Endodermal cell (in vitro differentiated cells): ENCODE measurements around the gene CCDC179. TPM values are rescaled to one million over a fixed set of nuclear protein-coding genes. Genes with fewer than 3 reads are reported as not detected.

Experiments used
- DNase-seq: peaks from one replicate; pipeline ENCODE4 v3.0.0-alpha.2; 2017
- H3K27ac ChIP-seq: 2 replicates; pipeline ENCODE4 v1.5.1; 2013; ENCODE audit warnings: mild to moderate bottlenecking, low read depth, low read length, moderate library complexity
- H3K27me3 ChIP-seq: 2 replicates; pipeline ENCODE4 v1.6.1; 2013; ENCODE audit warnings: mild to moderate bottlenecking, low read length, moderate library complexity; ENCODE audit not compliant: insufficient read depth, control insufficient read depth, poor library complexity, severe bottlenecking
- H3K36me3 ChIP-seq: 2 replicates; pipeline ENCODE4 v1.7.0; 2013; ENCODE audit warnings: mild to moderate bottlenecking, low read length, moderate library complexity; ENCODE audit not compliant: control insufficient read depth, insufficient read depth
- H3K4me1 ChIP-seq: one replicate; pipeline ENCODE4 v1.7.0; 2013; ENCODE audit warnings: low read length; ENCODE audit not compliant: control insufficient read depth, insufficient read depth
- H3K4me3 ChIP-seq: 2 replicates; pipeline ENCODE4 v1.5.1; 2013; ENCODE audit warnings: mild to moderate bottlenecking, low read length, moderate library complexity
- H3K9ac ChIP-seq: 2 replicates; pipeline ENCODE4 v1.6.1; 2013; ENCODE audit warnings: mild to moderate bottlenecking, low read length, moderate library complexity; ENCODE audit not compliant: poor library complexity, severe bottlenecking; ENCODE audit errors: extremely low read depth
- H3K9me3 ChIP-seq: 2 replicates; pipeline ENCODE4 v1.6.1; 2013; ENCODE audit warnings: mild to moderate bottlenecking, low read length, moderate library complexity; ENCODE audit not compliant: control insufficient read depth
- H3K27ac Mint-ChIP-seq: 2 replicates; pipeline ENCODE4 v1.8.0; 2020; ENCODE audit warnings: mixed read lengths
- H3K27me3 Mint-ChIP-seq: 2 replicates; pipeline ENCODE4 v1.8.0; 2021; ENCODE audit warnings: mild to moderate bottlenecking, mixed read lengths; ENCODE audit not compliant: insufficient read depth
- H3K36me3 Mint-ChIP-seq: 2 replicates; pipeline ENCODE4 v1.8.0; 2020; ENCODE audit warnings: low read depth, mixed read lengths
- H3K4me1 Mint-ChIP-seq: 2 replicates; pipeline ENCODE4 v1.8.0; 2020; ENCODE audit warnings: mixed read lengths
- H3K4me3 Mint-ChIP-seq: 2 replicates; pipeline ENCODE4 v1.8.0; 2020; ENCODE audit warnings: mild to moderate bottlenecking, moderate library complexity, mixed read lengths
- H3K9me3 Mint-ChIP-seq: 2 replicates; pipeline ENCODE4 v1.8.0; 2020; ENCODE audit warnings: mild to moderate bottlenecking, mixed read lengths
- CTCF ChIP-seq: fragments of 200-600 bp; sonication (generic); conservative IDR thresholded peaks from 2 replicates; pipeline ENCODE4 v1.5.0; 2021; ENCODE audit warnings: antibody characterized with exemption, mild to moderate bottlenecking
- WGBS, 2 experiments: methylation state at CpG; one replicate each; pipeline versions ENCODE4 v1.1.5 to v1.1.7; 2013; ENCODE audit warnings: missing lambda C conversion rate in 2 of 2, mixed read lengths in 1 of 2; ENCODE audit not compliant: insufficient coverage in 1 of 2, insufficient read length in 1 of 2; 5-methylcytosine and 5-hydroxymethylcytosine counted together
- total RNA-seq, 2 donors: library from RNA; stranded (reverse); fragmentation: NEBNext Ultra II Directional in 1 of 2; extraction: Animal tissue kit (Norgen Biotek cat#: 25700) in 1 of 2; gene quantifications; 2 replicates in 1 of 2; 3 replicates in 1 of 2; pipeline ENCODE4 v1.2.1, GENCODE V29; 2021

CCDC179 gene
- total RNA-seq, 2 donors from 2014 or later, result not detected

DNA sequence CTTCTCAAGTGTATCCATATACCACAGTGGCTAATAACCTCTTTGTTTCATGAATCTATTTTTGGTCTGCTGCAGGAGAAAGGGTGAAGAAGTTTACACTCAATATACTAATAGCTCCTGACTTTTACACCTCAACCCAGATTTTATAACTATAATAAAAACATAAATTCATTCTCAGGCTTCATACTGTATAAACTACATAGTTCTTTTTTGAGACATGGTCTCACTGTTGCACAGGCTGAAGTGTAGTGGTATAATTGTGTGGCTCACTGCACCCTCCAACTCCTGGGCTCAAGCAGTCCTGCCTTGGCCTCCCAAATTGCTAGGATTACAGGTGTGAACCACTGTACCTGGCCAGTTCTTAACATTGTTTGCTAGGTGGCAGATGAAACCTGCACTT, 17.8 kb upstream of the CCDC179 start:
- no peaks in the 10 kb centered on the region for H3K36me3 Mint-ChIP-seq
- Histone ChIP-seq H3K9me3 (no peaks in the 10 kb centered on the region), H3K9ac (no peak overlapping the region), H3K4me1 (no peaks in the 10 kb centered on the region), H3K27me3 (no peaks in the 10 kb centered on the region), H3K4me3 (no peak overlapping the region), H3K27ac (no peak overlapping the region), H3K36me3 (no peaks in the 10 kb centered on the region)
- no peak for TF ChIP-seq CTCF
- peaks cover 10% of the 10 kb centered on the region for H3K4me1 Mint-ChIP-seq
- H3K27me3 Mint-ChIP-seq, result no peaks in the 10 kb centered on the region
- H3K9me3 Mint-ChIP-seq, result no peaks in the 10 kb centered on the region
- no peak overlapping the region for H3K27ac Mint-ChIP-seq
- H3K4me3 Mint-ChIP-seq, result no peak overlapping the region
- no peak for DNase-seq

DNA sequence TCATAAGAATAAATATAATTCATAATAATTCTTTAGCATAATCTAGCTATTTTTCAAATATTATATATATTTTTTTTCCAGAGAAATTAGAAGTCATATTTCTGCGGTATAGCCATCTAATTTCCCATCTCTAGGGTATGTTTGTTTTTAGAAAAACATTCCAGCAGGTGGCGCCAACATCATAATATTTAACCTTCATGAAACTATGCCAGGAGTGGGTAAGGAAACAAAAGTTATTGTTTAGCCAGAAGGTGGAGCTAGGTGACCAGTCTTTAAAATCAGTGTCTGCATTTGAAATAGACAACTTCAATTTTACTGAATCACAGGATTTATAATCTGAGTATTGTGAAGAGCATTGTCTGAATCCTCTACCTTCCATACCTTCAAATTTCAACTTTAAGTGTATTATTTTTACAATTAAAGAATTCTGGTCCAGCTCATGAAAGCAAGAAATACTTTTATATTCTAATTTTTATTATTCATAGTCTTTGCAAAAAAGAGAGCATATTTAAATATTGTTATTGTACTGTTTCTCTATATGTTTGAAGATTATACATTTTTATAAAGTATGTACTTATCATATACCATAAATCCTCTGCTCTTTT, 15.7 kb upstream of the CCDC179 start:
- Mint-ChIP-seq H3K9me3 (no peaks in the 10 kb centered on the region), H3K27me3 (no peaks in the 10 kb centered on the region), H3K4me1 (peaks cover 10% of the 10 kb centered on the region), H3K36me3 (no peaks in the 10 kb centered on the region), H3K4me3 (no peak overlapping the region), H3K27ac (no peak overlapping the region)
- DNase-seq, result peak; percentile 85
- H3K36me3 ChIP-seq, result no peaks in the 10 kb centered on the region
- no peak overlapping the region for H3K27ac ChIP-seq
- no peaks in the 10 kb centered on the region for H3K9me3 ChIP-seq
- H3K27me3 ChIP-seq, result no peaks in the 10 kb centered on the region
- WGBS, 2 experiments, result 0% methylated on average over 1 of the region's 2 CpGs; no CpG with 5 or more reads in 1 of the 2 experiments
- no peaks in the 10 kb centered on the region for H3K4me1 ChIP-seq
- H3K9ac ChIP-seq, result no peak overlapping the region
- no peak overlapping the region for H3K4me3 ChIP-seq
- peak; percentile 93 for TF ChIP-seq CTCF

DNA sequence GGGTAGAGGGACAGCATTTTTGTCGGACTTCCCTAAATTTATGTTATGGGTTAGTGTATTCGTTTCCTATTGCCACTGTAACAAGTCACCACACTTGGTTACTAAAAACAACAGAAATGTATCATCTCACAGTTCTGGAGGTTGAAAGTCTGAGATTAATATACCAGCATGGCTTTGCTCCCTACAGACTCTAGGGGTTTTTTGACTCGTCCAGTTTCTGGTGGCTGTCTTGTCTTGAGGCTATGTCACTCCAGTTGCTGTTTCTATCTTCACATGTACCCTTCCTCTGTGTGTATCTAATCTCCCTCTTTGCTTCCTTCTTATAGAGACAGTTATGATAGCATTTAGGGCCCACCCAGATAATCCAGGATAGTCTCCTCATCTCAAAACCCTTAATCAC, 9.1 kb upstream of the CCDC179 start:
- DNase-seq, result no peak
- H3K9ac ChIP-seq, result no peak overlapping the region
- no peak overlapping the region for H3K4me3 ChIP-seq
- no peaks in the 10 kb centered on the region for H3K27me3 ChIP-seq
- H3K36me3 Mint-ChIP-seq, result no peaks in the 10 kb centered on the region
- H3K4me3 Mint-ChIP-seq, result no peak overlapping the region
- H3K9me3 Mint-ChIP-seq, result no peaks in the 10 kb centered on the region
- H3K36me3 ChIP-seq, result no peaks in the 10 kb centered on the region
- no peak overlapping the region for H3K27ac ChIP-seq
- TF ChIP-seq CTCF, result no peak
- no peaks in the 10 kb centered on the region for H3K4me1 ChIP-seq
- no peaks in the 10 kb centered on the region for H3K27me3 Mint-ChIP-seq
- H3K27ac Mint-ChIP-seq, result no peak overlapping the region
- H3K9me3 ChIP-seq, result no peaks in the 10 kb centered on the region
- H3K4me1 Mint-ChIP-seq, result peaks cover 2% of the 10 kb centered on the region
- 85 to 87% methylated on average over 1 to 2 of the region's 3 CpGs for WGBS, 2 experiments
